ENCODE results near the gene CCDC9. TPM values are rescaled to one million over a fixed set of nuclear protein-coding genes. Genes with fewer than 3 reads are reported as not detected.
"Not testable (repeated sequence)": the region's sequence is repeated elsewhere in the genome, so short reads cannot be mapped to it uniquely, and the experiment has no call there.

Gene CCDC9
- total and polyA plus RNA-seq, 7 donors, result 13.2 to 42.8 (median 18.7) TPM

GRCh38 chr19:47260476-47260875 is 4.2 kb downstream of the CCDC9 start:
- Histone ChIP-seq H3K9me3 (no peaks in the 10 kb centered on the region), H3K4me3 (no peak overlapping the region), H3K4me1 (peaks cover 0 to 35% (median 29%) of the 10 kb centered on the region in 4 donors), H3K27me3 (no peaks in the 10 kb centered on the region), H3K36me3 (peaks cover 28 to 73% (median 56%) of the 10 kb centered on the region in 4 donors), H3K27ac (no peak overlapping the region)
- DNase-seq, result no peak
- 94 to 97% methylated on average over 17 of the region's 17 CpGs for WGBS, 2 donors
- intact Hi-C loops (cut with DNase I), result no loop called here
- no peak for TF ChIP-seq CTCF (IDR thresholded peaks at IDR 0.05)
- TF ChIP-seq POLR2AphosphoS5 (IDR thresholded peaks at IDR 0.05), result no peak
- no peak for TF ChIP-seq POLR2A (IDR thresholded peaks at IDR 0.05)
- no peak for TF ChIP-seq EP300 (IDR thresholded peaks at IDR 0.05)

DNA sequence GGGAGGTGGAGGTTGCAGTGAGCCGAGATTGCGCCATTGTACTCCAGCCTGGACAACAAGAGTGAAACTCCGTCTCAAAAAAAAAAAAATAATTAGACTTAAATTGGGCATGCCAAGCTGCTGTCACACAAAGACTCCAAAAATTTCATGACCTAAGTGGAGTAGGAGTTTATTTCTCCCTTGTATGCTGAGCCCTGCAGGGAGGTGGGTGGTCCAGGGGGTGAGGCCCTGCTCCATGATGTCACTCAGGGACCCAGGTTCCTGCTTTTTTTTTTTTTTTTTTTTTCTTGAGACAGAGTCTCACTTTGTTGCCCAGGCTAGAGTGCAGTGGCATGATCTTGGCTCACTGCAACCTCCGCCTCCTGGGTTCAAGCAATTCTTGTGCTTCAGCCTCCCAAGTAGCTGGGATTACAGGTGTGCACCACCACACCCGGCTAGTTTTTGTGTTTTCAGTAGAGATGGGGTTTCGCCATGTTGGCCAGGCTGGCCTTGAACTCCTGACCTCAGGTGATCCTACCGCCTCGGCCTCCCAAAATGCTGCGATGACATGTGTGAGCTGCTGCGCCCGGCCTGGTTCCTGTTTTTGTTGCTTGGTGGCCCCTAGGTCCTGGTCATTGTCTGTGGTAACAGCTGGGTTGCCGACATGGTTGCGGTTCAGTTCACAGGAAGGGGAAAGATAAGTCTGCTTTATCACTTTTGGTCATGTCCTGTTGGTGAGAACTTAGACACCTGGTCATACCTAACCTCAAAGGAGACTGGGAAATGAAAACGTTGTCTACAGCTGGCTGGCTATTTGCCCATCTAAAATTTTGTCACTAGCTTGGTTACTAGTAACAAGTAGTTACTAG is 5.8 kb downstream of the CCDC9 start:
- H3K27me3 ChIP-seq; H3K4me3 ChIP-seq; H3K27ac ChIP-seq; DNase-seq; H3K9me3 ChIP-seq; intact Hi-C loops (cut with DNase I): not testable (repeated sequence)
- WGBS, 2 donors, result 80 to 88% methylated on average over 14 of the region's 14 CpGs
- H3K4me1 ChIP-seq, result peaks cover 0 to 30% (median 23%) of the 10 kb centered on the region in 4 donors
- peaks cover 34 to 90% (median 71%) of the 10 kb centered on the region in 4 donors for H3K36me3 ChIP-seq

GRCh38 chr19:47264629-47265028 is 8.3 kb downstream of the CCDC9 start:
- no peaks in the 10 kb centered on the region for H3K9me3 ChIP-seq
- TF ChIP-seq EP300 (IDR thresholded peaks at IDR 0.05) (no peak), POLR2A (IDR thresholded peaks at IDR 0.05) (no peak), POLR2AphosphoS5 (IDR thresholded peaks at IDR 0.05) (no peak), CTCF (IDR thresholded peaks at IDR 0.05) (no peak)
- H3K27me3 ChIP-seq, result no peaks in the 10 kb centered on the region
- no peak for DNase-seq
- no peak overlapping the region for H3K4me3 ChIP-seq
- intact Hi-C loops (cut with DNase I), result no loop called here
- peaks cover 28 to 98% (median 65%) of the 10 kb centered on the region in 4 donors for H3K36me3 ChIP-seq
- 95 to 97% methylated on average over 30 of the region's 30 CpGs for WGBS, 2 donors
- no peak overlapping the region for H3K27ac ChIP-seq
- peaks cover 0 to 9% (median 3%) of the 10 kb centered on the region in 4 donors for H3K4me1 ChIP-seq

- Histone ChIP-seq H3K27ac (no peak overlapping the region), H3K4me1 (no peaks in the 10 kb centered on the region), H3K4me3 (no peak overlapping the region), H3K27me3 (no peaks in the 10 kb centered on the region), H3K9me3 (no peaks in the 10 kb centered on the region), H3K36me3 (peaks cover 30 to 97% (median 62%) of the 10 kb centered on the region in 4 donors)
- no peak for TF ChIP-seq POLR2A (IDR thresholded peaks at IDR 0.05)
- no peak for TF ChIP-seq POLR2AphosphoS5 (IDR thresholded peaks at IDR 0.05)
- TF ChIP-seq EP300 (IDR thresholded peaks at IDR 0.05), result no peak
- no peak for TF ChIP-seq CTCF (IDR thresholded peaks at IDR 0.05)
- 94 to 95% methylated on average over 21 of the region's 21 CpGs for WGBS, 2 donors
- intact Hi-C loops (cut with DNase I), result no loop called here
- no peak for DNase-seq
Observed at GRCh38 chr19:47266401-47266941, 10.1 kb downstream of the CCDC9 start.

GRCh38 chr19:47267350-47267759 is 11.0 kb downstream of the CCDC9 start:
- no peaks in the 10 kb centered on the region for H3K9me3 ChIP-seq
- peaks cover 0 to 3% (median 2%) of the 10 kb centered on the region in 4 donors for H3K4me1 ChIP-seq
- H3K36me3 ChIP-seq, result peaks cover 30 to 89% (median 61%) of the 10 kb centered on the region in 4 donors
- H3K27me3 ChIP-seq, result no peaks in the 10 kb centered on the region
- no peak overlapping the region for H3K4me3 ChIP-seq
- TF ChIP-seq EP300 (IDR thresholded peaks at IDR 0.05) (no peak), CTCF (IDR thresholded peaks at IDR 0.05) (no peak), POLR2AphosphoS5 (IDR thresholded peaks at IDR 0.05) (no peak), POLR2A (IDR thresholded peaks at IDR 0.05) (no peak)
- no peak for DNase-seq
- WGBS, 2 donors, result 86 to 91% methylated on average over 14 of the region's 14 CpGs
- intact Hi-C loops (cut with DNase I), result no loop called here
- no peak overlapping the region for H3K27ac ChIP-seq

Data from sigmoid colon (tissue), 7 donors.